Loucy (cell line): ENCODE measurements around the gene AGPS.

ENCODE experiments used
- CTCF ChIP-seq: fragments of 200-600 bp; sonication (generic); conservative IDR thresholded peaks from 2 replicates; pipeline ENCODE4 v1.5.1; 2014; ENCODE audit warnings: mild to moderate bottlenecking, antibody characterized with exemption, low read length
- EZH2phosphoT487 ChIP-seq: fragments of 200-600 bp; IDR thresholded peaks from 2 replicates; pipeline ENCODE4 v1.6.1; 2018; ENCODE audit warnings: antibody characterized with exemption, mild to moderate bottlenecking, moderate library complexity, borderline replicate concordance

- TF ChIP-seq CTCF = no peak
- TF ChIP-seq EZH2phosphoT487 = no peak
These were observed 154.5 kb downstream of the AGPS start for GRCh38 chr2:177547122-177547521.
